HUES64 (cell line): ENCODE results near the gene DCAF5.

Experiments
- H3K27ac ChIP-seq: 2 replicates; pipeline ENCODE4 v1.7.0; 2013; ENCODE audit warnings: low read depth, low read length, inconsistent platforms
- H3K27me3 ChIP-seq: 2 replicates; pipeline ENCODE4 v1.6.1; 2013; ENCODE audit warnings: mild to moderate bottlenecking, low read length; ENCODE audit not compliant: insufficient read depth
- H3K36me3 ChIP-seq: 2 replicates; pipeline ENCODE4 v1.6.1; 2013; ENCODE audit warnings: mild to moderate bottlenecking, low read length; ENCODE audit not compliant: insufficient read depth
- H3K4me1 ChIP-seq: 2 replicates; pipeline ENCODE4 v1.6.1; 2013; ENCODE audit warnings: mild to moderate bottlenecking, low read length, moderate library complexity; ENCODE audit not compliant: insufficient read depth
- H3K4me3 ChIP-seq: 2 replicates; pipeline ENCODE4 v1.5.1; 2013; ENCODE audit warnings: mild to moderate bottlenecking, low read length, moderate library complexity
- H3K9ac ChIP-seq: 2 replicates; pipeline ENCODE4 v1.6.1; 2013; ENCODE audit warnings: mild to moderate bottlenecking, low read depth, low read length
- H3K9me3 ChIP-seq: 2 replicates; pipeline ENCODE4 v1.6.1; 2013; ENCODE audit warnings: low read depth, low read length; ENCODE audit not compliant: insufficient read depth
- WGBS: fragments of 150-250, 120-280 bp; methylation state at CpG from one replicate; pipeline ENCODE4 v1.1.7; 2013; ENCODE audit warnings: missing lambda C conversion rate; 5-methylcytosine and 5-hydroxymethylcytosine counted together

DCAF5 gene

DNA sequence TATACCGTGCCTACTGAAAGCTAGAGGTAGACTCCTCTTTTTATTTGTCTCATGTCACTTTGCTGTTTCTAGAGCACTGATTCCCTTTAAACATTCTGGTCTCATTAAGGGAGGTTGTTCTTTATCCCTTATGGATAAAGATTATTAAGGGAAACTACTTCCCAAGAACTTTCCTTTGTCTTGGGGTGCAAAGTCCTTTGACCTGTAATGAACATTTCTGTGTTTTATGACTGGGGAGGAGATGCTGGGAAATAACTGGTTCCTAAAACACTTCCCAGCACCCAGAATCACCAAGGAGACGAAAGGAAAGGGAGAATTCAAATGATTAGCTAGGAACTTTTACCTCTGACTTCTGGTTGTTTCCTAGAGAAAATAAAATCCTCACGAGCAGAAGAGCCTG, 110.6 kb downstream of the DCAF5 start:
- no peak overlapping the region for H3K27ac ChIP-seq
- H3K4me1 ChIP-seq = peaks cover 62% of the 10 kb centered on the region
- H3K27me3 ChIP-seq = no peaks in the 10 kb centered on the region
- H3K9me3 ChIP-seq = no peaks in the 10 kb centered on the region
- no peak overlapping the region for H3K9ac ChIP-seq
- no peak overlapping the region for H3K4me3 ChIP-seq
- H3K36me3 ChIP-seq = no peaks in the 10 kb centered on the region
- 89% methylated on average over 2 of the region's 3 CpGs for WGBS

DNA sequence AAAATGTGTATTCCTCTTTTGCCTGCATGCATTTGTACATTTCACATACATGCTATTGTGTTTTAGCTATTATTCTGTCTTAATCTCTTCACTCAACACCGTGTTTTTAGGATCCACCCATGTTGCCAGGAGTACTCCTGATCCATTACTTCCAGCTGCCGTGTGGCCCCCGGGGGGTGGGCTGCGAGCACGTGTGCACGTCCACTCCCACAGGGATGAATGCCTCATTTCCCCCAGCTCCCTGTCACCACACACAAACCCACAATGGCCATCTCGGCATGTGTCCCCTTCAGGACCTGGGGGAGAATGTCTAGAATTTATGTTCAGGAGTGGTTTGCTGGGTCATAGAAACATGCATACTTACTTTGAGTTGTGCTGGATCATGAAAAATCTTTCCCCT, 111.1 kb downstream of the DCAF5 start:
- Histone ChIP-seq H3K4me3 (no peak overlapping the region), H3K9me3 (no peaks in the 10 kb centered on the region), H3K9ac (no peak overlapping the region), H3K27me3 (no peaks in the 10 kb centered on the region), H3K27ac (no peak overlapping the region), H3K4me1 (peaks cover 68% of the 10 kb centered on the region), H3K36me3 (no peaks in the 10 kb centered on the region)
- WGBS = 88% methylated on average over 6 of the region's 7 CpGs

DNA sequence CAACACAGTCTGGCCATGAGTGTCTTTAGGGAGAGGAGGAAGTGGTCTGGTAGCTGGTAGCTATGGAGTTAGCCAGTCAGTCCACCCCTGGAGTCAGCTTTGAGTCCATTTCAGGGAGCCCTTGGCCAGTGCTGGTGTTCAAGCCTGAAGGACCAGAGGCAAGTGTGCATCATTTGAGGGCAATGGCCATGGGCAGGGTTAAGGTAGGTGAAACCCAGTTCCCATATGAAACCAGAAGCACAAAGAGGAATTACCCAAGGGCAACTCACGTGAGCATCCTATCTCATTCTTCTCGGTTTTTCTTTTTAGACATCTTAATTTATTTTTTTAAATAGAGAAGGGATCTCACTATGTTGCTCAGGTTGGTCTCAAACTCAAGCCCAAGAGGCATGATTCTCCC, 112.6 kb downstream of the DCAF5 start:
- 78% methylated on average over 1 of the region's 2 CpGs for WGBS
- Histone ChIP-seq H3K4me1 (peaks cover 59% of the 10 kb centered on the region), H3K9me3 (no peaks in the 10 kb centered on the region), H3K36me3 (no peaks in the 10 kb centered on the region), H3K27me3 (no peaks in the 10 kb centered on the region), H3K27ac (no peak overlapping the region), H3K4me3 (no peak overlapping the region), H3K9ac (no peak overlapping the region)

DNA sequence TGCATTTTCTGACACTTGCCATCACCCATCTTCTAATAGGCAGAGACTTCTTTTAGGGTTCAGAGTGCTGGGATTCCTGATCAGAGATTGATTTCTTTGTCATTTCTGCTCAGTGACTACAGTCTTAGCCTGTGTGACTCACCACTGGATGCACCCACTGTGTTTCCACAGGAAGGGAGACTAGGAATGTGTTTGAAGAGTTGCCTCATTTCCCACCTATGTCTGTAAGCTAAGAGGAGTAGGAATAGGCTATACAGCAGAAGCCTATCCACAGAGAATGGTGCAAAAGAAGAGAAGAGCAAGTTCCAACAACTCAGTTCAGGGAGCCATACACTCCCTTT, 113.7 kb downstream of the DCAF5 start:
- Histone ChIP-seq H3K9me3 (no peaks in the 10 kb centered on the region), H3K27ac (no peak overlapping the region), H3K4me3 (no peak overlapping the region), H3K36me3 (no peaks in the 10 kb centered on the region), H3K27me3 (no peaks in the 10 kb centered on the region), H3K9ac (no peak overlapping the region), H3K4me1 (peaks cover 51% of the 10 kb centered on the region)

DNA sequence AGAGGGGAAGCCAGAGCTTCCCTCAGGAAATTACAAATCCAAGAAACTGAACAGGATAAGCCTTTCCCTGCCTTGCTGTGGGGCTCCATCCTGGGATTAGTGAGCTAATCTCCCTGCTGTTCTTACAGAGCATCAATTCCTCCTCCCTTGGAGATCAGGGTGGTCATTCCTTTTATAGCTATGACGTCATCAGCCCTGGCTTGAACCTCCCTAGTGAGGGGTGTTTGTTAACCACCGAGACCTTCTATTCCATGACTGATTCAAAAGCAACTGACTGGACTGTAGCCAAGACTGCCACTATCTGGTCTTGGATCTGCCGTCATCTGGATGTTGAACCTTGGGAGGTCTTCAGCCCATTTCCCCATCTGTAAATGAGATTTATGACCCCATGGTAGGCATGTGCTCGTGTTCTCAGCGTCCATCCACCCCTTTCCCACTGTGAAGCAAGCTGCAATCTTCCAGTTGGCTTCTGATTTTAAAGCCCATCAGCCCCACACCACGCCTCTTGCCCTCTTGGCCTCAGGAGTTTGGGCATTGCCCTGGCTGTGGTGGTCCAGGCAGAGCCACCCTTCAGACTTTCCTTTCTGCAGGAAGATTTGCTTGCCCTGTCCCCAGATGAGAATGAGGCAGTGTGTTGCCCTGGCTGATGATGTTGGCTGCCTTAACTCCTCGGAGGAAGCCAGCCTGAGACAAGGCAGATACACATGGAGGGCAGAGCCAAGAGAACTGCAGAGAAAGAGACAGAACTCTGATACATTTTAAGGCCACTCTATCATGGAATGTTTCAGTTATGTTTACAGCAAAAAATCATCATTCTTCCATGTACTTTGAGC, 114.2 kb downstream of the DCAF5 start:
- Histone ChIP-seq H3K4me3 (no peak overlapping the region), H3K9me3 (no peaks in the 10 kb centered on the region), H3K36me3 (no peaks in the 10 kb centered on the region), H3K4me1 (peaks cover 46% of the 10 kb centered on the region), H3K27me3 (no peaks in the 10 kb centered on the region), H3K27ac (peak overlapping the region; percentile 57), H3K9ac (peak overlapping the region; percentile 21; the same call in 1 of the 2 replicates)
- 77% methylated on average over 7 of the region's 7 CpGs for WGBS

DNA sequence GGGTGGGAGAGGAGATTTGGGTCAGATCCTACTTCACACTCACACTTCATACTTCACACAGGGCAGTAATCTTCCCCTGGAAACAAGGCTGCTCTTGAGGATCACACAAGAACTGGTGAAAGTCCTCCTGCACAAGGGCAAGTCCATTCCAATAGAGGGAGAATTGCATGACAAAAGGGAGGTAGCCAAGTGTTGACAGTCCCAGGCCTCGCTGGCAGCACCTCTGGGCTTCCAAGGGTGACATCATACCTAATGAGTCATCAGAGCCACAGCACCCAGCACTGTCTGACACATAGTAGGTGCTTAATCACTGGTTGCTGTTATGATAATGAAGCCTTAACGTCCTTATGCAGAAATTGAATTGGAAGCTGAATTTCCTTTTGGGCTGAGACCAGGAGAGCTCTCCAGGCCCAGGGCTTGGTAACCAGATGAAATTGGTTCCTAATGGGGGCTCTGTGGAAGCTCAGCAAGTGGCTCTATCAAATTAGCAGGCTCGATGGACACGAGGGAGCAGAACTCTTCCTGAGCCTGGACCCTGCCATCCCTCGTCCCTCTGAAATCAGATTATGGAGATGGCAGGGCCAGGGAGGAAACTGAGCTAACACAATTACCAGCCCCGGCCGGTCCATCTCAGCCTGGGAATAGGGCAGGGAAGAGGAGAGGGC, 115.0 kb downstream of the DCAF5 start:
- peak overlapping the region; percentile 21; the same call in 1 of the 2 replicates for H3K9ac ChIP-seq
- H3K27ac ChIP-seq = peak overlapping the region; percentile 57
- H3K9me3 ChIP-seq = no peaks in the 10 kb centered on the region
- H3K4me3 ChIP-seq = no peak overlapping the region
- 29% methylated on average over 7 of the region's 7 CpGs for WGBS
- H3K36me3 ChIP-seq = no peaks in the 10 kb centered on the region
- H3K4me1 ChIP-seq = peaks cover 40% of the 10 kb centered on the region
- H3K27me3 ChIP-seq = no peaks in the 10 kb centered on the region

DNA sequence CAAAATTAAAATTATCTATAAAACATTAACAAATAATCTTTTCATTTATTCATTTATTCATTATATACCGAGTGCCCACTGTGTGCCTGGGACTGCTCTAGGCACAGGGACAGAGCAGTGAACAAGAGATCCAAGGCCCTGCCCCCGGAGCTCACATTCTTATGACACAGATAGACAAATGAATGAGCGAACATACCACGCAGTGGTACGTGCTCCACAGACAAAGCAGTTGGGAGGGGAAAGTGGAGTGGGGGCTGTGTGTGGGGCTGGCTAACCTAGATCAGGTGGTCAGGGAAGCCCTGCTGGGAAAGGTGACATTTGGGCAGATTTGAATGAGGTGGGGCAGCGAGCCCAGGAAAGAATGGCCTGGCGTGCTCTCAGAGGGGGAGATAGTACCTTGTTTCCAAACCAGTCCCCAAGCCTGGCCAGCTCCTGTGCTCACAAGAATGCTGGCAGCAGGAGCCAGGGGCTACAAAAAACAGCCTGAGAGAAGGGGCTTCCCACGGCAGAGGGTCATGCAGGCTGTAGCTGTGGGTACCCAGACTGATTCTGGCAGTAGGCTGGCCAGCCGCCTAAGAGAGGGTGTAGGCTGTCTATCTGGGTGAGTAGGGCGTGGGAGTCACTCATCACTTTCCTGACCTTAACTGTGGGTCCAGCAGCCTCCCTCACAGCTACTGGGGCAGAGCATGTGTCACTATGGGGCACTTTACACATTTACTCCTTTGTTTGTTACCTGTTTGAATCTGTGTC, 116.0 kb downstream of the DCAF5 start:
- Histone ChIP-seq H3K4me3 (no peak overlapping the region), H3K4me1 (peaks cover 36% of the 10 kb centered on the region), H3K9me3 (no peaks in the 10 kb centered on the region), H3K27ac (peak overlapping the region; percentile 57), H3K36me3 (no peaks in the 10 kb centered on the region), H3K27me3 (no peaks in the 10 kb centered on the region), H3K9ac (no peak overlapping the region)
- 81% methylated on average over 10 of the region's 10 CpGs for WGBS

DNA sequence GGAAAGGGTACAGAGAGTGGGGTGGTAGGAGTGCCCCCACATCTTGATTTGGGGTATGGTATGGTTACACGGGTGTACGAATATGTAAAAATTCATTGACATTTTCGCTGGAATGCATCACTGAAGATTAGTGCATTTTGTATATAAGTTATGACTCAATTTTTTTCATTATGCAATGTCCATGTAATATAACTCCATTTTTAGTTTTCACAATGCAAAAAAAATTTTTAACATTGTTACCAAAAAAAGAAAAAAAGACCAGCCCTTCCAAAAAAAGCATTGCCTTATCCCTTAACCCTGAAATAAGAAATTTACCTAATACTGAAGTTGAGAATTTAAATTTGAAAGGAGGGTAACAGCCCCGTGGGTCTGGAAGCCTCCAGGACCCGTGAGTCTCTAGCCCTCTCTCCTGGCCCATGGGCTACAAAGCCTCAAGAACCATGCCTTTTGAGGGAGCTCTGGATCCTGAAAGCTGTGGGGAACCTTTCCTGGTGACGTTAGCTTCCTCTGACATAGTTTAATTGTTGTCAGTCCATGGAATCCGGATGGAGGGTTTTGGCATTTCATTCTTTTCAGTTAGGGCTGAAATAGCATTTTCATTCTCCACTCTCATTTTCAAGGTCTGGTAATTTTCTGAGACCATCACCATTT, 118.2 kb downstream of the DCAF5 start:
- WGBS = 55% methylated on average over 7 of the region's 7 CpGs
- H3K36me3 ChIP-seq = no peaks in the 10 kb centered on the region
- peaks cover 35% of the 10 kb centered on the region for H3K4me1 ChIP-seq
- H3K4me3 ChIP-seq = no peak overlapping the region
- no peaks in the 10 kb centered on the region for H3K9me3 ChIP-seq
- no peak overlapping the region for H3K27ac ChIP-seq
- no peaks in the 10 kb centered on the region for H3K27me3 ChIP-seq
- H3K9ac ChIP-seq = no peak overlapping the region

DNA sequence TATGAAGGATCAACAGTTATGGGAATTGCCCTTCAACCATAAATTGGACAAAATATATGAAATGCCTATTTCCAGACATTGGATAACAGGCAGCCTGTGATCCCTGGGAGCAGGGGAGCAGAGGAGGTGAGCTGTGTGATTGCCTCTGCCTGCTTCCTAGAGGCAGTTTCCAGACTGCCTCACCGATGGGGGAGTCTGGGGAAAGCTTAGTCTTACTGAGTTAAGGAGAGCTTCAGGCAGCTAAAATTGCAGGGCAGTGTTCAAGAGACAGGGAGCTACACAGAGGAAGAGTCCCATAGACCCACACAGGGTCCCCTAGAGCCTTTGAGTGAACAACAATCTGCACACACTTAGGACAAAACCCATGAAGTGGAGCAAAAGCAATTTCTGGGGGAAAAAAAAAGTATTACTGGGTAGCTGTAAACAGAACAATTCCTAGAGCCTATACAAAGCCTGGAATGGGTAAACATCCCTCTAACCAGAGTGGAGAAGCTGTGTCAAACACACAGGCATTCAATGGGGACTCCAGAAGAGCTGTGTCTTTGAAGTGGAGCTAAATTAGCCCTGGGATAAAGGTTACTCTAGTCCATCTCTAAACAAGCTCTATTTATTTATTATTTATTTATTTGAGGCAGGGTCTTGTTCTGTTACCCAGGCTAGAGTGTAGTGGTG, 125.5 kb downstream of the DCAF5 start:
- H3K9me3 ChIP-seq = no peaks in the 10 kb centered on the region
- H3K9ac ChIP-seq = no peak overlapping the region
- H3K27me3 ChIP-seq = no peaks in the 10 kb centered on the region
- H3K27ac ChIP-seq = no peak overlapping the region
- 0 out of 2 replicates have a peak, but pooled peaks cover 5% of the 10 kb centered on the region for H3K4me1 ChIP-seq
- no peaks in the 10 kb centered on the region for H3K36me3 ChIP-seq
- H3K4me3 ChIP-seq = no peak overlapping the region
- 63% methylated on average over 1 of the region's 1 CpG for WGBS

DNA sequence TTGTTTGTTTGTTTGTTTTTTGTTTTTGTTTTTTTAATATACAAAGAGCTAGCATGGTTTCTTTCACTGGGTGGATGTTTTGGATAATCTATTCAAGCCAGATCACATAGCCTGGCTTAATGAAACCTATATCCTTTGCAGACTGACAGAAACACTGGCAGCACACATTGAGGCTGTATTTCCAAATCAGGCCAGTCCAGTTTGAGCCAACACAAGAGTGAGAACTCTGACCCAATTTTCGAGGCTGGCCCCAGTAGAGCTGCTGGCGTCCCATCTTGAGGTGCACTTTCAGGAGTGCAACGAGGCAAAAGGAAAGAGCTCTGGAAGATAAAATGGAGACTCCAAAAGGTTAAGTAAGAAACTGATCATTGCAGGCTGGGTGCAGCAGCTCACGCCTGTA, 129.9 kb downstream of the DCAF5 start:
- H3K9ac ChIP-seq = no peak overlapping the region
- H3K9me3 ChIP-seq = no peaks in the 10 kb centered on the region
- no peak overlapping the region for H3K27ac ChIP-seq
- WGBS = 92% methylated on average over 4 of the region's 4 CpGs
- H3K4me1 ChIP-seq = peaks cover 8% of the 10 kb centered on the region
- no peaks in the 10 kb centered on the region for H3K36me3 ChIP-seq
- no peaks in the 10 kb centered on the region for H3K27me3 ChIP-seq
- H3K4me3 ChIP-seq = no peak overlapping the region
